ENCODE data around the gene NUDT4. TPM values are rescaled to one million over a fixed set of nuclear protein-coding genes. Genes with fewer than 3 reads are reported as not detected.
A peak's percentile ranks its signal among the peaks of the same experiment; 100 is the strongest.

Gene NUDT4
- 10 to 100 TPM; 50.4 to 81.1 (median 70.4) TPM for polyA plus RNA-seq (ENCODE audit: low read depth in 6 of 6)

DNA sequence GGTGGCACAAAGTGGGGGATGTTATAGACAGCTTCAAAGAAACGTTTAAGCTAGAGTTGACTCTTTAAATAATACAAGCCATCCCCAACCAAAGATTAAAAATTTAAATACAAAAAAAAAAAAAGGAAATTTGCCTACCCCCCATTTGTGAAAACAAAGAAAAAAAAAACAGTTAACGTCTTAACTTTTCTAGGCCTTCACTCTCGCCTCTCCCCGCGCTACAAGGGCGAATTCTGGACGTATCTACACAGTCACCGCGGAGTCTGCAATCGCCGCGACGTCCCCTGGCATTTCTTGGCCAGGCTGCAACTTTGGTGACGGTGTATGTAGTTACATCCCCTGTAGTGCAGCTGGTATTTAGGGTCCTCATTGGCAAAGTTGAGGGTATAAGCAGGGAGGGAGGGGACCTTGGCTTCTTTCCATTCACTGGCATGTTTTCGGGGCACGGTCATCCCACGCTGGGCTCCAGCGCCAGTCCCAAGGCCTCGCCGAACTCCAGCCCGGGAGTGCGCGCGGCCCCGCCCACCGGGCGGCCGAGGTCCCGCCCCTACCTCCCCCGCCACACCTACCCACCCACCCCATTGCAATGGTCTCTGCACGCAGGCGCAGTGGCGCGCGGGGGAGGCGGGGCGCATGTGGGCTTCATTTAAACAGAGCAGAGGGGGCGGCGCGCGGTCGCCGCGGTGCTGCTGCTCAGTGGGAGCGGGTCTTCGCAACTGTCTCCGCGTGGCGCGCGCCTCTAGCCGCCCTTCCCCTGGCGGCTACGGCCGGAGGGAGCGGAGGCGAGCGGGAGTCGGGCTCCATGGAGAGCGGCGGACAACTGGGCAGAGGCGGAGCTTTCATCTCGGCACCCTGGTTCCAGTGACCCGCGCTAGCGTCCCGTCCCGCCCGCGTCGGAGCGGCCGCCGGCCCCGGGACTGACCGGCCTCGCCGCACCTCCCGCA lies at the start of gene NUDT4:
Gene NUDT4, plus strand, starts transcription at position 674 of the 944 bp plus-strand sequence. CDS start 398 bp downstream, outside the sequence.
- peak; percentile 98 for DNase-seq
- peak; percentile 83 to 87 for ATAC-seq (ENCODE audit: low read depth in 2 of 2)
- Mint-ChIP-seq H3K4me3 (peak within 1 kb of the TSS; percentile 95 to 100 (median 99)), H3K9me3 (no peaks in the 10 kb centered on the region), H3K4me1 (peaks cover 38 to 44% (median 41%) of the 10 kb centered on the region in 3 donors), H3K36me3 (no peaks in the 10 kb centered on the region), H3K27ac (peak within 1 kb of the TSS; percentile 93 to 99 (median 96)), H3K27me3 (no peaks in the 10 kb centered on the region)

DNA sequence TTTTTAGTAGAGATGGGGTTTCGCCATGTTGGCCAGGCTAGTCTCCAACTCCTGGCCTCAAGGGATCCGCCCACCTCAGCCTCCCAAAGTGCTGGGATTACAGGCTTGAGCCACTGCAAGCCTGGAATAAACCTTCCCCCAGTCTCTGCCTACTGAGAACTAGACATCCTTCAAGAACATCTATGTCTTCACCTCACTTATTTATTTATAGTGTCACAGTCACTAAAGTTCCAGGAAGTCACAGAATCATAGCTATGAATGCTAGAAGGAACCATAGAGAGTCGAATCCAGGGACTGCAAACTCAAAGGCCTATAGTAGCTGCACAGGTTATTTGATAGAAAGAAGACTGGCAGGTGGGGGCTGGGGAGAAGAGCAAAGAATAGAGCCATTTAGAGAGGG lies 44.7 kb upstream of the NUDT4 start:
- ATAC-seq (ENCODE audit: low read depth in 2 of 2) (no peak), DNase-seq (no peak)
- H3K27me3 Mint-ChIP-seq, result peaks cover 0 to 8% (median 4%) of the 10 kb centered on the region in 3 donors
- H3K36me3 Mint-ChIP-seq, result no peaks in the 10 kb centered on the region
- H3K4me1 Mint-ChIP-seq, result no peaks in the 10 kb centered on the region
- H3K27ac Mint-ChIP-seq, result peak overlapping the region in 1 of 6 donors; percentile 29
- no peaks in the 10 kb centered on the region for H3K9me3 Mint-ChIP-seq
- H3K4me3 Mint-ChIP-seq, result no peak overlapping the region

DNA sequence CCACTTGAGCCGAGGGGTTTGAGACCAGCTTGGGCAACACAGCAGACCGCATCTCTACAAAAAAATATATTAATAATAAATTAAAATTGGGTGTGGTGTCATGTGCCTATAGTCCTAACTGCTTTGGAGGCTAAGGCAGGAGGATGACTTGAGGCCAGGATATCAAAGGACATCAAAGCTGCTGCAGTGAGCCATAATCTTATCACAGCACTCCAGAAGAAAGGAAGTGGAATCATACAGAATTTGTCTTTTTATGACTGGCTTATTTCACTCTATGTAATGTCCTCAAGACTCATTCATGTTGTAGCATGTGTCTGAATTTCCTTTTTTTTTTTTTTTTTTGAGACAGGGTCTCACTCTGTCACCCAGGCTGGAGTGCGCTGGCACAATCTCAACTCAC lies 43.9 kb upstream of the NUDT4 start:
- no peaks in the 10 kb centered on the region for H3K36me3 Mint-ChIP-seq
- H3K4me3 Mint-ChIP-seq, result no peak overlapping the region
- H3K4me1 Mint-ChIP-seq, result no peaks in the 10 kb centered on the region
- ATAC-seq (ENCODE audit: low read depth in 2 of 2), result no peak
- no peak for DNase-seq
- H3K27ac Mint-ChIP-seq, result no peak overlapping the region
- peaks cover 0 to 8% (median 4%) of the 10 kb centered on the region in 3 donors for H3K27me3 Mint-ChIP-seq
- no peaks in the 10 kb centered on the region for H3K9me3 Mint-ChIP-seq

DNA sequence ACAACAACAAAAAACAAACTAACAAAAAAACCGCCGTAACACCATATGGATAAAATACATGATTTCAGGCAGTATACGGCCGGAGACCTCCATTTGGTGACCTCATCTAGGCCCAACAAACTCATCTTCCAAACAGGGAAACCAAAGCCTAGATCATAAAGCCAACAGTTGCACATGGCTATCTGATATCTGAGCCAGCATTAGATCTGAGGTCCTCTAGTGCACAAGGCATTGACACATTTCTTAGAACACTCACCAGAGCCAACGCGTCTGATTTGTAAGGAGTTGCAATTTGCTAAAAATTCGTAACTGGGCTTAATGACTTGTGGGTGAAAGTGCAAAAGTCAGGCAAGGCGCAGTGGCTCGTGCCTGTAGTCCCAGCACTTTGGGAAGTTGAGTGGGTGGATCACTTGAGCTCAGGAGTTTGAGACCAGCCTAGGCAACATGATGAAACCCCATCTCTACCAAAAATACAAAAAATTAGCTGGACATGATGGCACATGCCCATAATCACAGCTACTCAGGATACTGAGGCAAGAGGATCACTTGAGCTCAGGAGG lies 42.0 kb upstream of the NUDT4 start:
- Mint-ChIP-seq H3K9me3 (no peaks in the 10 kb centered on the region), H3K27me3 (peaks cover 0 to 8% (median 4%) of the 10 kb centered on the region in 3 donors), H3K36me3 (no peaks in the 10 kb centered on the region), H3K4me3 (no peak overlapping the region), H3K4me1 (no peaks in the 10 kb centered on the region), H3K27ac (no peak overlapping the region)
- ATAC-seq (ENCODE audit: low read depth in 2 of 2) (no peak), DNase-seq (no peak)

DNA sequence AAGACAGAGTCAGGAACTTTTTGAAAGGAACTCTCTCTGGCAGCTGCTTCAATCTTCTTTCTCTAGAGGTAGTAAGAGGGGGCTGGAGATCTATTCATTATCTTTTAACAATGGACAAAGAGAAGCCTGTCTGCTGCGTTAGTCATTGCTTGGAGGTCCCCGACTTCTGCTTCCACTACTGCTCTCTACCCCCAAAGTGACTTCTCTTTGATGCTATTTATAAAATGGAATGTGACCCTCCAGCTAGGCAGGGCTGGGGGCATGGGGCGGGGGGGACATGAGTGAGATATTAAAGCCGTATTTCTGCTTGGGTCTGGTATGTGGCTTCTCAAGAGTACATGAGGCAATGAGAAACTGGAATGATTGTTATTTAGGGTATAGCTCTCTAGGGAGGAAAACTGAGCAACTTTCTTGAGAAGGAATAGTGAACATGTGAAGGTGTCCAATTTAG lies 41.4 kb upstream of the NUDT4 start:
- no peak for ATAC-seq (ENCODE audit: low read depth in 2 of 2)
- H3K9me3 Mint-ChIP-seq, result no peaks in the 10 kb centered on the region
- H3K36me3 Mint-ChIP-seq, result no peaks in the 10 kb centered on the region
- H3K4me3 Mint-ChIP-seq, result no peak overlapping the region
- H3K4me1 Mint-ChIP-seq, result peaks cover 0 to 2% (median 0%) of the 10 kb centered on the region in 3 donors
- no peak overlapping the region for H3K27ac Mint-ChIP-seq
- peaks cover 0 to 8% (median 4%) of the 10 kb centered on the region in 3 donors for H3K27me3 Mint-ChIP-seq
- no peak for DNase-seq

DNA sequence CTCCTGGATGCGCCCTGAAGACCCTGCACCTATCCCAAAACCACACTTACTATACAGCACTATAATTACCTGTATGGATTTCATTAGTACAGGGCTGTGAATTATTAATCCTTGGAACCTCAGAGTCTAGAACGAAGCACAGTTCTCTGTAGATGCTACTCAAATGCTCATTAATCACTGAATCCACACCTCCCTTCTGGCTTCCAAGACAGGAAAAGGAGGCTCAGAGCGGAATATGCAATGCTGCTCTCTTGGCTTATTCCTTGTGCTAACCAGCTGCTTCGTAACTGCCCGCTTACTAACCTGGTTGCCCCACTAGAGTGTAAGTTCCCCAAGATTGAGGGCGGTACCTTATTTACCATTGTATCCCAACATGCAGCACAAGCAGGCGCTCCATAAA lies 39.1 kb upstream of the NUDT4 start:
- no peaks in the 10 kb centered on the region for H3K36me3 Mint-ChIP-seq
- H3K27me3 Mint-ChIP-seq, result peaks cover 0 to 8% (median 4%) of the 10 kb centered on the region in 3 donors
- no peaks in the 10 kb centered on the region for H3K9me3 Mint-ChIP-seq
- ATAC-seq (ENCODE audit: low read depth in 2 of 2), result no peak
- no peak for DNase-seq
- peaks cover 0 to 6% (median 3%) of the 10 kb centered on the region in 3 donors for H3K4me1 Mint-ChIP-seq
- peak overlapping the region in 1 of 6 donors; percentile 74 for H3K27ac Mint-ChIP-seq
- no peak overlapping the region for H3K4me3 Mint-ChIP-seq

DNA sequence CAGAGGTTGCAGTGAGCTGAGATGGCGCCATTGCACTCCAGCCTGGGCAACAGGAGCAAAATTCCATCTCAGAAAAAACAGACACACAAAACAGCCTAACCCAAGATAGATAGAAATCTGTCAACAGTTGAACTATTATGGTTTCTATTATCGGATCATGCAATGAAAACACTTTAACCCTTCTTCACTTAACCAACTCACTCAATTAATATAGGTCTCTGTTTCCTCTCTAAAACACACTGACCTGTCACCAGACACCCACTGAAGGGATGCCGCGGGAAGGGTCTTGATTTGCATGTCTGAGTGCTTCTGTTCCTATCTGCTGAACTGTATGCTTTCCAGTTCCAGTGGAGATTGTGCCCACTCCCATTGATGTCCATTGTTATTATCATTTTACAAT lies 38.0 kb upstream of the NUDT4 start:
- peaks cover 0 to 6% (median 3%) of the 10 kb centered on the region in 3 donors for H3K4me1 Mint-ChIP-seq
- ATAC-seq (ENCODE audit: low read depth in 2 of 2), result no peak
- H3K9me3 Mint-ChIP-seq, result no peaks in the 10 kb centered on the region
- H3K27me3 Mint-ChIP-seq, result peaks cover 0 to 8% (median 4%) of the 10 kb centered on the region in 3 donors
- H3K4me3 Mint-ChIP-seq, result no peak overlapping the region
- no peak overlapping the region for H3K27ac Mint-ChIP-seq
- no peak for DNase-seq
- H3K36me3 Mint-ChIP-seq, result no peaks in the 10 kb centered on the region

DNA sequence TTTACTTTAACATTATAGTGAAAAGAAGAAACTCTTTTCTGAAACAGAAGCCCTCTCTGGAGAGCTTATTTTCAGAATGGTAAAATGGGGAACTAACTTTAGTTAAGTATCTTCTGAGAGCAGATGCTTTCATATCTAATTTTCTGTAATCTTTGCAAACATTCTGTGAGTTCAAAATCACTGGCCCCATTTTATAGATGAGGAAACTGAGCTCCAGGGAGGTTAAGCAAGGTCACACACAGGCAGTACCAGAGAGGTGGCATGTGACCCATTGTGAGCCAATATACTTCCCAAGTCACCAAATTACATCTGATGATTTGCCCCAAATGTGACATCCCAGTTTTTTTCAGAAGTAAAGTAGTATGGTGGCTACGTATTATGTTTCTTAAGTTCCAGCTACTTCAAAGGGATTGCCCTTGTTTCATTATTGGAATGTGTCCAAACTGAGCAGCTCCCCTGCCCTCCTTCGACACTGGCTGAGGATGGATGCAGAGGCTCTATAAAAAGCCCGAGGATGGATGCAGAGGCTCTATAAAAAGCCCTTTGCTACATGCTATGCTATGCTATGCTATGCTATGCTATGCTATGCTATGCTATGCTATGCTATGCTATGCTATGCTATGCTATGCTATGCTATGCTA lies 36.2 kb upstream of the NUDT4 start:
- Mint-ChIP-seq H3K27me3 (peaks cover 0 to 7% (median 4%) of the 10 kb centered on the region in 3 donors), H3K4me1 (peaks cover 0 to 6% (median 3%) of the 10 kb centered on the region in 3 donors), H3K36me3 (no peaks in the 10 kb centered on the region), H3K9me3 (no peaks in the 10 kb centered on the region), H3K4me3 (no peak overlapping the region), H3K27ac (no peak overlapping the region)
- ATAC-seq (ENCODE audit: low read depth in 2 of 2) (no peak), DNase-seq (no peak)

DNA sequence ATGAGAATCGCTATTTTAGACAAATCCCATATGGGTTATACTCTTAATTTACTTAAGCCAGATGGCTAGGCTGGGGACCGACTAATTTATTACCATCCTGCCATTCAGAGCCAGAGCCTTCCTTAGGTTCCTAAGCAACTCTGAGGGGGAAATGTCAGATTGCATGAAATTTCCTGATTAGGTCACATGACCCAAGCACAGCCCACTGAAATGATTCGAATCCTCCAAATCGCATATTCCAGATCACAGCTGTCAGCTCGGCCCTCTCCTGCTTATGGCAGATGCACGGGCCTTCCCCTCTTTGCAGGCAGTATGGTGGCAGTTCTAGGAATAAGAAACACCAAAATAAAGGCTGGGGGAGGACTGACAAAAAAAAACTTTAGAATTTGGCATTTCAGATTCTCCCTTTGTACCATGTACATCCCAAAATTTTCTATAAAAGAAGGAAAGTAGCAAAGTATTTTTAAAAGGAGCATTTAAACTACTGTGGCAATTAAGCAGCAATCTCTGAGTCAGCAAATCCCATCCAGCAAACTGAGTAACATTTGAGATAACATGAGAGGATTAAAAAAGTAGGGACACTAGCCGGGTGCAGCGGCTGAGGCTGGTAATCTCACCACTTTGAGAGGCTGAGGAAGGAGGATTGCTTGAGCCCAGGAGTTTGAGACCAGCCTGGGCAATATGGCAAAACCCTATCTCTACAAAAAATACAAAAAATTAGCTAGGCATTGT lies 30.5 kb upstream of the NUDT4 start:
- Mint-ChIP-seq H3K27ac (no peak overlapping the region), H3K36me3 (no peaks in the 10 kb centered on the region), H3K9me3 (no peaks in the 10 kb centered on the region), H3K4me1 (no peaks in the 10 kb centered on the region), H3K4me3 (no peak overlapping the region), H3K27me3 (peaks cover 0 to 8% (median 6%) of the 10 kb centered on the region in 3 donors)
- DNase-seq, result no peak
- ATAC-seq (ENCODE audit: low read depth in 2 of 2), result no peak

DNA sequence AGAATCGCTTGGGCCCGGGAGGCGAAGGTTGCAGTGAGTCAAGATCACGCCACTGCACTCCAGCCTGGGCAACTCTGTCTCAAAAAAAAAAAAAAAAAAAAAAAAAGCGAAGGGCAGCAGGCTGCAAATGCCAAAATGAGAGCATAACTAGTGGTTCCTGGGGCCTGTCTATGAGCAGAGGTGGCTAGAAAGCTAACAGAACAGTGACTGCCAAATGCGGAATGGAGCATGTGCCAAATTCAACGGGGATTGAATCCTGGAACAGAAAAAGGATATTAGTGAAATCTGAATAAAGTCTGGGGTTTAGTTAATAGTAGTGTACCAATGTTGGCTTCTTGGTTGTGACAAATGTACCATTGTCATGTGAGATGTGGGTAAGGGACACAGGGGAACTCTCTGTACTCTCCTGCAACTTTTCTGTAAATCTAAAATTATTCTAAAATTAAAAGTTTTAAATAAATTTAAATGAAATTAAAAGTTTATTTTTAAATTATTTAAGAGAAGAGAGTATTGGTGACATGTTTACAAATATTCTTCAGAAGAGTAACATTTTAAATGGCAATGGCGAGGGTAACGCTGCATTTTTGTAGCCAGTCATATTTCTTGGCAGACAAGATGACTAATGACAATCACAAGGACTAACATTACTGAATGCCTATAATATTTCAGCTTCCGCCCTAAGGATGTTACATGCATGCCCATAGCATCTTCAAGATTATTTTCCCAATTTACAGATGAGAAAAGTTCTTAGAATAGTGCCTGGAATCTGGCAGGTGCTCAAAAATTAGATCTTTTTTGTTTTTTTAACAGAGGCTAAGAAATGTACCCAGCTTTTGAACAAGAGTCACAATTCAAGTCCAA lies 28.9 kb upstream of the NUDT4 start:
- no peak overlapping the region for H3K4me3 Mint-ChIP-seq
- no peak overlapping the region for H3K27ac Mint-ChIP-seq
- no peaks in the 10 kb centered on the region for H3K9me3 Mint-ChIP-seq
- DNase-seq (no peak), ATAC-seq (ENCODE audit: low read depth in 2 of 2) (no peak)
- H3K27me3 Mint-ChIP-seq, result peaks cover 0 to 9% (median 7%) of the 10 kb centered on the region in 3 donors
- H3K36me3 Mint-ChIP-seq, result no peaks in the 10 kb centered on the region
- no peaks in the 10 kb centered on the region for H3K4me1 Mint-ChIP-seq

DNA sequence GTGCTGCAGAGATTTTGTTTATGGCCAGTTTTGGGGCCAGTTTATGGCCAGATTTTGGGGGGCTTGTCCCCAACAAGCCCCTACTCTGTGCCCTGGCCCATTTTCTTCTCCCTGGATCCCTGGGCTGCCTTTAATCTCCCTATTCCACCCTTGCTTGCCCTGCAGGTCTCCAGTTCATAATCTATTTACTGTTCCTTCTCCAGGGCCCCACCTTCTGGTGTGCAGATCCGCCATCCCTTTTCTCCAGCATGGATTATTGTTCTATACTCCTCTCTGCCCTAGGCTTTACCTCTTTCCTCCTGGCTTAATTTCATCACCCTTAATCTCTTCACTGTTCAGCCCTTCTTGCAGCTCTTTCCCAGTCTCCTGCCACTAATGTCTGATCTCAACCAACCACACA lies 26.0 kb upstream of the NUDT4 start:
- DNase-seq, result no peak
- no peaks in the 10 kb centered on the region for H3K36me3 Mint-ChIP-seq
- no peak overlapping the region for H3K27ac Mint-ChIP-seq
- H3K27me3 Mint-ChIP-seq, result peaks cover 0 to 9% (median 7%) of the 10 kb centered on the region in 3 donors
- H3K4me3 Mint-ChIP-seq, result no peak overlapping the region
- no peaks in the 10 kb centered on the region for H3K4me1 Mint-ChIP-seq
- H3K9me3 Mint-ChIP-seq, result no peaks in the 10 kb centered on the region
- ATAC-seq (ENCODE audit: low read depth in 2 of 2), result no peak

DNA sequence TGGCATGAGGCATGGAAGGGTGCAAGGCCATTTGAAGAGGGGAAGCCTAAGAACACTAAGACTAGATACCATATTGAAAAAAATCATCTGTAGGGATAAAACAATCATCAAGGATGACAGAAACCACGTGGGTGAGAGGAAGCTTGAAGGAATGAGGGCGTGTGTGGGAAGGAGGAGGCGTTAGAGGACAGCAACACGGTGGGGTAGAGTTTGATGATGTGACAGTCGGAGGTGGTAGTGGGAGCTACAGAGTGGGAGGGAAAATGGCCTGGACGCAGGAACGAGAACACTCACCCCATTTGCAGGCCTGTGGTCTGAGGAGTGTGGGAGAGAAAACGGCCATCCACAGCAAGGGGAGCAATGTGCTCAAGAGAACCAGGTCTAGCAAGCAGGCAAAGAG lies 25.4 kb upstream of the NUDT4 start:
- Mint-ChIP-seq H3K4me3 (peak overlapping the region in 1 of 8 donors; percentile 42), H3K27ac (peak overlapping the region in 1 of 6 donors; percentile 44), H3K27me3 (peaks cover 0 to 9% (median 7%) of the 10 kb centered on the region in 3 donors), H3K36me3 (no peaks in the 10 kb centered on the region), H3K4me1 (no peaks in the 10 kb centered on the region), H3K9me3 (no peaks in the 10 kb centered on the region)
- no peak for ATAC-seq (ENCODE audit: low read depth in 2 of 2)
- no peak for DNase-seq
